ENCODE measurements around the gene DUS3L. TPM values are rescaled to one million over a fixed set of nuclear protein-coding genes. Genes with fewer than 3 reads are reported as not detected.

Gene DUS3L
- total RNA-seq, 4 donors from 2014 or later: 20.3 to 34.1 (median 27.3) TPM

DNA sequence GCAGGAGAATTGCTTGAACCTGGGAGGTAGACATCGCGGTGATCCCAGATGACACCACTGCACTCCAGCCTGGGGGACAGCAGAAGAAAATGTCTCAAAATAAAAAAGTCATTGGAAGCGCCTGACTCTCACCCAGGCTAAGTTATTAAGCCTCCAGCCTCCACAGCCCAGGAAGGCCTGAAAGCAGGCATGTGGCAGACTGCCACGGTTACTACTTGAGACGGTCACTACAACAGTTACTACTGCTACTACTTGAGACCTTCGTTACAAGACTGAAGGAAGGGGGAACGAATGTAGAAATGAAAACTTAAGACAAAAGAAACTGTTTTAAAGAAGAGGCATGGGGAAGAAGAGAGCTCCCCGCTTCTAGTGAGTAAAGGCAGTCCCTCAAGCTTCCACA is 16.0 kb downstream of the DUS3L start:
- Histone ChIP-seq H3K9me3 (no peaks in the 10 kb centered on the region), H3K27me3 (no peaks in the 10 kb centered on the region), H3K4me3 (no peak overlapping the region), H3K4me1 (peaks cover 0 to 15% (median 8%) of the 10 kb centered on the region in 4 donors), H3K36me3 (no peaks in the 10 kb centered on the region), H3K27ac (replicated peaks in 1 of 4) (peak overlapping the region in 1 of 4 donors; percentile 13)
- intact Hi-C loops (cut with DNase I): no loop called here
- WGBS: 71% methylated on average over 8 of the region's 8 CpGs
- TF ChIP-seq EP300 (IDR thresholded peaks at IDR 0.05) (no peak), POLR2AphosphoS5 (IDR thresholded peaks at IDR 0.05) (no peak), POLR2A (IDR thresholded peaks at IDR 0.05; ENCODE audit: low read depth) (no peak)
- TF ChIP-seq, protein P1, sequence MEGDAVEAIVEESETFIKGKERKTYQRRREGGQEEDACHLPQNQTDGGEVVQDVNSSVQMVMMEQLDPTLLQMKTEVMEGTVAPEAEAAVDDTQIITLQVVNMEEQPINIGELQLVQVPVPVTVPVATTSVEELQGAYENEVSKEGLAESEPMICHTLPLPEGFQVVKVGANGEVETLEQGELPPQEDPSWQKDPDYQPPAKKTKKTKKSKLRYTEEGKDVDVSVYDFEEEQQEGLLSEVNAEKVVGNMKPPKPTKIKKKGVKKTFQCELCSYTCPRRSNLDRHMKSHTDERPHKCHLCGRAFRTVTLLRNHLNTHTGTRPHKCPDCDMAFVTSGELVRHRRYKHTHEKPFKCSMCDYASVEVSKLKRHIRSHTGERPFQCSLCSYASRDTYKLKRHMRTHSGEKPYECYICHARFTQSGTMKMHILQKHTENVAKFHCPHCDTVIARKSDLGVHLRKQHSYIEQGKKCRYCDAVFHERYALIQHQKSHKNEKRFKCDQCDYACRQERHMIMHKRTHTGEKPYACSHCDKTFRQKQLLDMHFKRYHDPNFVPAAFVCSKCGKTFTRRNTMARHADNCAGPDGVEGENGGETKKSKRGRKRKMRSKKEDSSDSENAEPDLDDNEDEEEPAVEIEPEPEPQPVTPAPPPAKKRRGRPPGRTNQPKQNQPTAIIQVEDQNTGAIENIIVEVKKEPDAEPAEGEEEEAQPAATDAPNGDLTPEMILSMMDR (IDR thresholded peaks at IDR 0.05): no peak
- DNase-seq (ENCODE audit: extremely low spot score): no peak

DNA sequence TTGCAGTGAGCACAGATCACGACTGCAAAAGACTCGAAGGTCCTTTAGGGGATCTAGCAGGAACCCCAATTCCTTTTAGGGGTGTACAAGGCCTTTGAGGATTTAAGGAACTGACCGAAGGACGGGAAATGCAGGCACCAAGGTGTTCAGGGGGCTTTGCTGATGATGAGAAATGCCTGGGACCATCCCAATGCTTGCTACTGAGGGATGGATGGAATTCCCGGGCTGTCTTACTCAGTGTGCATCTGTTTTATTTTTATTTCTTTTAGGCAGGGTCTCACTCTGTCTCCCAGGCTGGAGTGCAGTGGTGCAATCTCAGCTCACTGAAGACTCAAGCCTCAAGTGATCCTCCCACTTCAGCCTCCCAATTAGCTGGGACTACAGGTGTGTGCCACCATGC is 17.7 kb downstream of the DUS3L start:
- H3K4me1 ChIP-seq: peaks cover 0 to 15% (median 8%) of the 10 kb centered on the region in 4 donors
- peak overlapping the region in 1 of 4 donors; percentile 7 for H3K27ac ChIP-seq (replicated peaks in 1 of 4)
- no peaks in the 10 kb centered on the region for H3K9me3 ChIP-seq
- TF ChIP-seq POLR2AphosphoS5 (IDR thresholded peaks at IDR 0.05): no peak
- no peak for TF ChIP-seq POLR2A (IDR thresholded peaks at IDR 0.05; ENCODE audit: low read depth)
- TF ChIP-seq, protein P1 (IDR thresholded peaks at IDR 0.05): no peak
- no peak for TF ChIP-seq EP300 (IDR thresholded peaks at IDR 0.05)
- no peak for DNase-seq (ENCODE audit: extremely low spot score)
- intact Hi-C loops (cut with DNase I): no loop called here
- H3K36me3 ChIP-seq: no peaks in the 10 kb centered on the region
- H3K4me3 ChIP-seq: no peak overlapping the region
- 90% methylated on average over 5 of the region's 5 CpGs for WGBS
- H3K27me3 ChIP-seq: no peaks in the 10 kb centered on the region

DNA sequence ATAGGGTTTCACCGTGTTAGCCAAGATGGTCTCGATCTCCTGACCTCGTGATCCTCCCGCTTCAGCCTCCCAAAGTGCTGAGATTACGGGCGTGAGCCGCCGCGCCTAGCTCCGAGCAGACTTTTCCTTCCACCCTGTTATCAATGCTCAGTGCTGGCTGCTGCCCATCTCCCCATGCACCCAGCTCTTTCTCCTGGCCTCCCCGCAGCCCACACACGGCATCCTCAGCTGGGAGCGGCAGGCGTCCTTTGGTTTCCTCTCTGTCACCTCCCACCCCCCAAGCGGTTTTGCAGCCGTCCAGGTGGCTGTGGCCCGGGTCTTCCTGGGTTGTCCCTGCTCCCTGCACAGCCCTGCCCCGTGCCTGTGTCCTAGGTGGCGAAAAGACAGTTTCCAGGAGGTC is 18.5 kb downstream of the DUS3L start:
- Histone ChIP-seq H3K27ac (replicated peaks in 1 of 4) (no peak overlapping the region), H3K36me3 (no peaks in the 10 kb centered on the region), H3K27me3 (no peaks in the 10 kb centered on the region), H3K4me1 (peaks cover 0 to 15% (median 8%) of the 10 kb centered on the region in 4 donors), H3K4me3 (no peak overlapping the region), H3K9me3 (no peaks in the 10 kb centered on the region)
- WGBS: 84% methylated on average over 19 of the region's 19 CpGs
- TF ChIP-seq, protein P1 (IDR thresholded peaks at IDR 0.05): no peak
- no peak for TF ChIP-seq POLR2AphosphoS5 (IDR thresholded peaks at IDR 0.05)
- TF ChIP-seq EP300 (IDR thresholded peaks at IDR 0.05): no peak
- TF ChIP-seq POLR2A (IDR thresholded peaks at IDR 0.05; ENCODE audit: low read depth): no peak
- intact Hi-C loops (cut with DNase I): no loop called here
- no peak for DNase-seq (ENCODE audit: extremely low spot score)

DNA sequence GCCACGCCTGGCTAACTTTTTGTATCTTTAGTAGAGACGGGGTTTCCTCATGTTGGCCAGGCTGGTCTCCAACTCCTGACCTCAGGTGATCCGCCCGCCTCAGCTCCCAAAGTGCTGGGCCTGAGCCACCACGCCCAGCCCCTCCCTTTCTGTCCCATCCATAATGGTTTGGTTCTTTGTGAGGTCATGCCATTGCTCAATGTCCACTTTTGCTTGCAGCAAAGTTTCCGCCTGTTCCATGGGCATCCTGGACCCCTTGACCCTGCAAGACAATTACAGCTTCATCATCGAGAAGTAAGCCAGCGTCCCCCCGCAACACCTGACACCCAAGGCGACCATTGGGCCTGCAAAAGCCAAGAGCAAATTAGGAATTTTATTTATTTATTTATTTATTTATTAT is 23.0 kb downstream of the DUS3L start:
- no peaks in the 10 kb centered on the region for H3K4me1 ChIP-seq
- intact Hi-C loops (cut with DNase I): no loop called here
- H3K27ac ChIP-seq (replicated peaks in 1 of 4): no peak overlapping the region
- TF ChIP-seq POLR2A (IDR thresholded peaks at IDR 0.05; ENCODE audit: low read depth): no peak
- no peak for TF ChIP-seq POLR2AphosphoS5 (IDR thresholded peaks at IDR 0.05)
- TF ChIP-seq EP300 (IDR thresholded peaks at IDR 0.05): no peak
- TF ChIP-seq, protein P1 (IDR thresholded peaks at IDR 0.05): no peak
- 94% methylated on average over 10 of the region's 10 CpGs for WGBS
- H3K4me3 ChIP-seq: no peak overlapping the region
- no peaks in the 10 kb centered on the region for H3K9me3 ChIP-seq
- no peaks in the 10 kb centered on the region for H3K36me3 ChIP-seq
- DNase-seq (ENCODE audit: extremely low spot score): no peak
- no peaks in the 10 kb centered on the region for H3K27me3 ChIP-seq

DNA sequence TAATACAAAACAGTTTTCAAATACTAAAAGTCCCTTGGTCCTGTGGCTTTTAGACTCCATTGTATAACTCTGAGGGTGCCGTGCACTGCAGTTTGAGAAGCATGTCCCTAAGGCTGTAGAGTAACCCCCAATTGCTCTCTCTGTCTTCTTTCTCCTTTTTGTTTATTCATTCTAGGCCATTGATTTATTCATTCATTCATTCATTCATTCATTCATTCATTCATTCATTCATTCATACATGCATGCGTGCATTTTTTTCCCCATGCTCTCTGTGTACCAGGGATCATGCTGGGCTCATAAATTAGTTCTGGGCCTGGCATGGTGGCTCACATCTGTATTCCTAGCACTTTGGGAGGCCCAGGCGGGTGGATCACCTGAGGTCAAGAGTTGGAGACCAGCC is 25.7 kb downstream of the DUS3L start:
- intact Hi-C loops (cut with DNase I): no loop called here
- no peak for DNase-seq (ENCODE audit: extremely low spot score)
- H3K27me3 ChIP-seq: no peaks in the 10 kb centered on the region
- no peaks in the 10 kb centered on the region for H3K36me3 ChIP-seq
- no peak overlapping the region for H3K27ac ChIP-seq (replicated peaks in 1 of 4)
- WGBS: 91% methylated on average over 3 of the region's 3 CpGs
- no peaks in the 10 kb centered on the region for H3K4me1 ChIP-seq
- no peak overlapping the region for H3K4me3 ChIP-seq
- TF ChIP-seq, protein P1 (IDR thresholded peaks at IDR 0.05): no peak
- TF ChIP-seq EP300 (IDR thresholded peaks at IDR 0.05) (no peak), POLR2AphosphoS5 (IDR thresholded peaks at IDR 0.05) (no peak), POLR2A (IDR thresholded peaks at IDR 0.05; ENCODE audit: low read depth) (no peak)
- no peaks in the 10 kb centered on the region for H3K9me3 ChIP-seq

All from esophagus muscularis mucosa (tissue), 4 donors.